SK-N-SH treated with all-trans-retinoic acid at 6 μM for 48 hours (cell line): Measurements from ENCODE around the gene FAHD2A.

Experiments
- ATAC-seq: fragments of 200-7000 bp; cut with Tn5 transposase; 3 replicates; pipeline ENCODE4 v1.9.1; 2020; ENCODE audit warnings: mild to moderate bottlenecking, moderate library complexity
- ARNTL ChIP-seq: fragments of 450-650 bp; formaldehyde crosslinking; IDR thresholded peaks from 2 replicates; pipeline ENCODE4 v1.5.0; 2020; ENCODE audit warnings: low read depth, mild to moderate bottlenecking, moderate library complexity, borderline replicate concordance
- BACH2 ChIP-seq: fragments of 250-450 bp; sonication (Bioruptor Pico); IDR thresholded peaks from 2 replicates; pipeline ENCODE4 v1.9.0; 2021; ENCODE audit warnings: mild to moderate bottlenecking, borderline replicate concordance
- CREB5 ChIP-seq: fragments of 250-450 bp; sonication (Bioruptor Pico); IDR thresholded peaks from 2 replicates; pipeline ENCODE4 v1.5.1; 2020; ENCODE audit warnings: low read depth, mild to moderate bottlenecking, moderate library complexity
- CSDC2 ChIP-seq: fragments of 250-450 bp; sonication (Bioruptor Pico); IDR thresholded peaks from 2 replicates; pipeline ENCODE4 v1.5.0; 2020; ENCODE audit warnings: mild to moderate bottlenecking, moderate library complexity
- CSRNP3 ChIP-seq: fragments of 250-450 bp; sonication (Bioruptor Pico); IDR thresholded peaks from 2 replicates; pipeline ENCODE4 v1.5.1; 2021; ENCODE audit warnings: mild to moderate bottlenecking, moderate library complexity
- ESRRG ChIP-seq: fragments of 250-450 bp; sonication (Bioruptor Pico); IDR thresholded peaks from 2 replicates; pipeline ENCODE4 v1.6.1; 2021; ENCODE audit warnings: mild to moderate bottlenecking
- GLIS3 ChIP-seq: fragments of 250-450 bp; sonication (Bioruptor Pico); IDR thresholded peaks from 2 replicates; pipeline ENCODE4 v1.5.0; 2020; ENCODE audit warnings: mild to moderate bottlenecking, moderate library complexity
- ISL1 ChIP-seq: fragments of 250-450 bp; sonication (Bioruptor Pico); IDR thresholded peaks from 2 replicates; pipeline ENCODE4 v2.1.2; 2022; ENCODE audit warnings: mild to moderate bottlenecking, moderate library complexity
- POU6F1 ChIP-seq: fragments of 250-450 bp; sonication (Bioruptor Pico); IDR thresholded peaks from 2 replicates; pipeline ENCODE4 v1.8.0; 2021; ENCODE audit warnings: low read depth, mild to moderate bottlenecking, moderate library complexity, borderline replicate concordance
- PPARA ChIP-seq: fragments of 250-450 bp; sonication (Bioruptor Pico); IDR thresholded peaks from 2 replicates; pipeline ENCODE4 v1.5.0; 2020; ENCODE audit warnings: mild to moderate bottlenecking, borderline replicate concordance
- TCF4 ChIP-seq: fragments of 250-450 bp; sonication (Bioruptor Pico); IDR thresholded peaks from 2 replicates; pipeline ENCODE4 v1.8.0; 2021; ENCODE audit warnings: mild to moderate bottlenecking, moderate library complexity, borderline replicate concordance
- TOX ChIP-seq: fragments of 250-450 bp; sonication (Bioruptor Pico); IDR thresholded peaks from 2 replicates; pipeline ENCODE4 v1.8.0; 2021; ENCODE audit warnings: mild to moderate bottlenecking, moderate library complexity, borderline replicate concordance
- TSHZ2 ChIP-seq: fragments of 250-450 bp; sonication (Bioruptor Pico); IDR thresholded peaks from 2 replicates; pipeline ENCODE4 v1.5.0; 2020; ENCODE audit warnings: mild to moderate bottlenecking, moderate library complexity
- ZFP3 ChIP-seq: fragments of 250-450 bp; sonication (Bioruptor Pico); IDR thresholded peaks from 2 replicates; pipeline ENCODE4 v1.5.0; 2020; ENCODE audit warnings: mild to moderate bottlenecking, moderate library complexity
- ZFP30 ChIP-seq: fragments of 450-650 bp; formaldehyde crosslinking; IDR thresholded peaks from 2 replicates; pipeline ENCODE4 v1.5.0; 2022; ENCODE audit warnings: mild to moderate bottlenecking, moderate library complexity
- ZNF565 ChIP-seq: fragments of 450-650 bp; formaldehyde crosslinking; conservative IDR thresholded peaks from 2 replicates; pipeline ENCODE4 v1.5.0; 2020; ENCODE audit warnings: low read depth, mild to moderate bottlenecking, moderate library complexity
- ZNF8 ChIP-seq: fragments of 450-650 bp; formaldehyde crosslinking; IDR thresholded peaks from 2 replicates; pipeline ENCODE4 v1.5.0; 2020; ENCODE audit warnings: mild to moderate bottlenecking, moderate library complexity
- TF ChIP-seq, protein P1 (sequence below): fragments of 250-450 bp; sonication (Bioruptor Pico); IDR thresholded peaks from 2 replicates; pipeline ENCODE4 v1.8.0; 2020; ENCODE audit warnings: mild to moderate bottlenecking, moderate library complexity, borderline replicate concordance

The FAHD2A gene

GRCh38 chr2:95362486-95362885 is 40.0 kb upstream of the FAHD2A start (continued):
- no peak for TF ChIP-seq CREB5 (CRISPR knock-in tag)
- no peak for TF ChIP-seq ZFP3 (CRISPR knock-in tag)
- TF ChIP-seq, all 23 proteins: peak for 0

GRCh38 chr2:95366514-95366913 is 36.0 kb upstream of the FAHD2A start:
- no peak for ATAC-seq
- TF ChIP-seq GLIS3 (CRISPR knock-in tag) (no peak), BACH2 (no peak), TCF4 (no peak), CREB5 (CRISPR knock-in tag) (no peak), PPARA (CRISPR knock-in tag) (no peak), ESRRG (CRISPR knock-in tag) (no peak), POU6F1 (CRISPR knock-in tag) (no peak), CSRNP3 (CRISPR knock-in tag) (no peak), CSDC2 (CRISPR knock-in tag) (no peak)
- TF ChIP-seq, protein P1, sequence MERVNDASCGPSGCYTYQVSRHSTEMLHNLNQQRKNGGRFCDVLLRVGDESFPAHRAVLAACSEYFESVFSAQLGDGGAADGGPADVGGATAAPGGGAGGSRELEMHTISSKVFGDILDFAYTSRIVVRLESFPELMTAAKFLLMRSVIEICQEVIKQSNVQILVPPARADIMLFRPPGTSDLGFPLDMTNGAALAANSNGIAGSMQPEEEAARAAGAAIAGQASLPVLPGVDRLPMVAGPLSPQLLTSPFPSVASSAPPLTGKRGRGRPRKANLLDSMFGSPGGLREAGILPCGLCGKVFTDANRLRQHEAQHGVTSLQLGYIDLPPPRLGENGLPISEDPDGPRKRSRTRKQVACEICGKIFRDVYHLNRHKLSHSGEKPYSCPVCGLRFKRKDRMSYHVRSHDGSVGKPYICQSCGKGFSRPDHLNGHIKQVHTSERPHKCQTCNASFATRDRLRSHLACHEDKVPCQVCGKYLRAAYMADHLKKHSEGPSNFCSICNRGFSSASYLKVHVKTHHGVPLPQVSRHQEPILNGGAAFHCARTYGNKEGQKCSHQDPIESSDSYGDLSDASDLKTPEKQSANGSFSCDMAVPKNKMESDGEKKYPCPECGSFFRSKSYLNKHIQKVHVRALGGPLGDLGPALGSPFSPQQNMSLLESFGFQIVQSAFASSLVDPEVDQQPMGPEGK (CRISPR knock-in tag): no peak

GRCh38 chr2:95372216-95372829 is 30.2 kb upstream of the FAHD2A start:
- TF ChIP-seq CSDC2 (CRISPR knock-in tag) (no peak), ZFP3 (CRISPR knock-in tag) (no peak), ZFP30 (no peak), BACH2 (no peak), POU6F1 (CRISPR knock-in tag) (no peak), CREB5 (CRISPR knock-in tag) (no peak), ISL1 (CRISPR knock-in tag) (no peak), ARNTL (CRISPR knock-in tag) (no peak), TSHZ2 (CRISPR knock-in tag) (no peak), TOX (CRISPR knock-in tag) (no peak), ZNF565 (CRISPR knock-in tag) (no peak), PPARA (CRISPR knock-in tag) (no peak), ZNF8 (CRISPR knock-in tag) (no peak)
- no peak for ATAC-seq
